K562 (cell line): ENCODE data around the gene CHRM1. TPM values are rescaled to one million over a fixed set of nuclear protein-coding genes. Genes with fewer than 3 reads are reported as not detected.

Source experiments
- ATAC-seq: fragments of 200-7000 bp; cut with Tn5 transposase; 3 replicates; pipeline ENCODE4 v1.9.1; 2020; ENCODE audit warnings: moderate library complexity
- BruUV-seq: library from RNA; stranded (reverse); fragments of 400-500 nt; replicated peaks from 2 replicates; lab custom pipeline; 2021; lab: Mats Ljungman, UMichigan
- CTCF ChIA-PET: fragments of 300-600 bp; formaldehyde crosslinking; extraction: SDS; loops from one replicate; lab custom pipeline; 2021; ENCODE audit warnings: low intra/inter-chr PET ratio; lab: Yijun Ruan, JAX
- POLR2A ChIA-PET: fragments of 300-600, 350-650 bp; sonication (Branson Sonifier 250); formaldehyde crosslinking; extraction: SDS; loops from one replicate; lab custom pipeline; 2021; ENCODE audit warnings: antibody characterized with exemption, inconsistent platforms; lab: Yijun Ruan, JAX
- DNase-seq, 4 experiments: peaks; one replicate each; pipeline versions ENCODE4 v3.0.0 to v3.0.0-alpha.2; 2011 to 2018; ENCODE audit warnings: low spot score in 3 of 4, mixed read lengths in 3 of 4; ENCODE audit errors: extremely low read depth in 1 of 4
- FAIRE-seq: peaks from 2 replicates; lab custom pipeline; 2011; peaks lifted over from hg19 to GRCh38; lab: Jason Lieb, UNC
- H2AFZ ChIP-seq: 2 replicates; pipeline ENCODE4 v1.6.0; 2011; ENCODE audit warnings: low read depth, low read length, control low read depth, inconsistent platforms
- H3K27ac ChIP-seq: fragments of 200-600 bp; 3 replicates; pipeline ENCODE4 v1.8.0; 2011; ENCODE audit warnings: low read depth, mild to moderate bottlenecking, control low read depth, inconsistent platforms, low read length, moderate library complexity, mixed read lengths; ENCODE audit errors: extremely low read depth
- H3K27me3 ChIP-seq, 2 experiments: fragments of 300-600 bp in 1 of 2; 2 replicates in 1 of 2; 3 replicates in 1 of 2; pipeline versions ENCODE4 v1.6.0 to v1.8.0; 2011; ENCODE audit warnings: inconsistent platforms in 2 of 2, low read length in 2 of 2, mild to moderate bottlenecking in 1 of 2, mixed read lengths in 1 of 2, moderate library complexity in 1 of 2; ENCODE audit not compliant: control insufficient read depth in 2 of 2, insufficient read depth in 2 of 2
- H3K36me3 ChIP-seq: fragments of 300-600 bp; 3 replicates; pipeline ENCODE4 v1.8.0; 2011; ENCODE audit warnings: mild to moderate bottlenecking, low read length, inconsistent platforms; ENCODE audit not compliant: control insufficient read depth, insufficient read depth
- H3K4me1 ChIP-seq, 2 experiments: fragments of 200-600 bp in 1 of 2; replicated peaks in 1 of 2; 2 replicates in 1 of 2; 3 replicates in 1 of 2; pipeline versions ENCODE4 v1.5.1 to v1.8.0; 2011; ENCODE audit warnings: inconsistent platforms in 2 of 2, low read length in 2 of 2, mild to moderate bottlenecking in 1 of 2, mixed read lengths in 1 of 2, moderate library complexity in 1 of 2; ENCODE audit not compliant: control insufficient read depth in 2 of 2, insufficient read depth in 2 of 2
- H3K4me2 ChIP-seq: 2 replicates; pipeline ENCODE4 v1.6.1; 2011; ENCODE audit warnings: low read length, control low read depth, inconsistent platforms, mixed read lengths; ENCODE audit not compliant: insufficient read depth
- H3K4me3 ChIP-seq: fragments of 200-600 bp; sonication (generic), shearing (Covaris generic); 2 replicates; pipeline ENCODE4 v1.5.1; 2016; ENCODE audit warnings: control low read depth, inconsistent platforms
- H3K79me2 ChIP-seq: fragments of 200-600 bp; 3 replicates; pipeline ENCODE4 v1.8.0; 2011; ENCODE audit warnings: low read length, inconsistent platforms; ENCODE audit not compliant: control insufficient read depth, insufficient read depth
- H3K9ac ChIP-seq, 2 experiments: 2 replicates each; pipeline versions ENCODE4 v1.6.0 to v1.6.1; 2011; ENCODE audit warnings: low read depth in 2 of 2, low read length in 2 of 2, control low read depth in 1 of 2, inconsistent platforms in 1 of 2, mild to moderate bottlenecking in 1 of 2, mixed read lengths in 1 of 2; ENCODE audit not compliant: insufficient read depth in 1 of 2
- H3K9me1 ChIP-seq: one replicate; pipeline ENCODE4 v1.6.0; 2011; ENCODE audit warnings: inconsistent platforms, mild to moderate bottlenecking, low read length, moderate library complexity; ENCODE audit not compliant: control insufficient read depth, insufficient read depth
- H3K9me3 ChIP-seq: replicated peaks from 2 replicates; pipeline ENCODE4 v1.5.1; 2011; ENCODE audit warnings: low read depth, low read length, inconsistent platforms; ENCODE audit not compliant: control insufficient read depth, insufficient read depth
- H4K20me1 ChIP-seq: replicated peaks from 2 replicates; pipeline ENCODE4 v1.6.1; 2011; ENCODE audit warnings: low read length, inconsistent platforms, mixed read lengths; ENCODE audit not compliant: control insufficient read depth, insufficient read depth
- ATF7 ChIP-seq: fragments of 450-650 bp; IDR thresholded peaks from 2 replicates; pipeline ENCODE4 v1.7.1; 2014; ENCODE audit warnings: mild to moderate bottlenecking, moderate library complexity
- BMI1 ChIP-seq: fragments of 150-350 bp; IDR thresholded peaks from 2 replicates; pipeline ENCODE4 v1.6.1; 2014; ENCODE audit warnings: low read length
- CBFA2T2 ChIP-seq: fragments of 450-650 bp; conservative IDR thresholded peaks from 2 replicates; pipeline ENCODE4 v1.6.1; 2017; ENCODE audit warnings: mild to moderate bottlenecking
- GABPB2 ChIP-seq: fragments of 250-450 bp; sonication (Bioruptor Pico); conservative IDR thresholded peaks from 2 replicates; pipeline ENCODE4 v1.5.1; 2021; ENCODE audit warnings: mild to moderate bottlenecking
- HMGXB4 ChIP-seq: sonication (generic); formaldehyde crosslinking; IDR thresholded peaks from 2 replicates; pipeline ENCODE4 v1.8.1; 2023; ENCODE audit warnings: mild to moderate bottlenecking, missing genetic modification reagents
- JUND ChIP-seq, 2 experiments: IDR thresholded peaks; 2 replicates in 1 of 2; 3 replicates in 1 of 2; pipeline ENCODE4 v1.6.1; 2011; ENCODE audit warnings: borderline replicate concordance in 2 of 2, low read depth in 2 of 2, low read length in 2 of 2, improper control_type of control experiment in 1 of 2, missing biosample characterization in 1 of 2, missing genetic modification characterization in 1 of 2, missing genetic modification reagents in 1 of 2
- L3MBTL2 ChIP-seq: fragments of 450-650 bp; IDR thresholded peaks from 2 replicates; pipeline ENCODE4 v1.6.1; 2016; ENCODE audit warnings: mild to moderate bottlenecking, moderate library complexity
- NCOA6 ChIP-seq: fragments of 450-650 bp; IDR thresholded peaks from 2 replicates; pipeline ENCODE4 v1.6.1; 2017; ENCODE audit warnings: mild to moderate bottlenecking
- NR2C1 ChIP-seq, 2 experiments: fragments of 450-650 bp; IDR thresholded peaks; 2 replicates each; pipeline ENCODE4 v1.6.1; 2017; ENCODE audit warnings: mild to moderate bottlenecking in 2 of 2, antibody characterized with exemption in 1 of 2, inconsistent platforms in 1 of 2, missing compliant biosample characterization in 1 of 2, missing genetic modification characterization in 1 of 2
- NR2C2 ChIP-seq, 2 experiments: fragments of 200-800 bp in 1 of 2; sonication (Bioruptor generic) in 1 of 2; sonication (generic) in 1 of 2; formaldehyde crosslinking in 1 of 2; IDR thresholded peaks; 2 replicates each; pipeline versions ENCODE4 v1.6.1 to v1.8.0; 2016 to 2022; ENCODE audit warnings: mild to moderate bottlenecking in 1 of 2, missing compliant biosample characterization in 1 of 2, missing genetic modification characterization in 1 of 2, missing genetic modification reagents in 1 of 2
- NR2F6 ChIP-seq: fragments of 450-650 bp; formaldehyde crosslinking; IDR thresholded peaks from 2 replicates; pipeline ENCODE4 v1.4.0; 2020; ENCODE audit warnings: mild to moderate bottlenecking
- PKNOX1 ChIP-seq: fragments of 450-650 bp; IDR thresholded peaks from 2 replicates; pipeline ENCODE4 v1.6.1; 2016
- SUPT5H ChIP-seq: fragments of 450-650 bp; IDR thresholded peaks from 2 replicates; pipeline ENCODE4 v1.6.1; 2016
- TAF15 ChIP-seq: fragments of 200-400 bp; formaldehyde crosslinking; IDR thresholded peaks from 2 replicates; pipeline ENCODE4 v1.6.1; 2017; ENCODE audit warnings: mild to moderate bottlenecking, low read depth, low read length, moderate library complexity
- TEAD4 ChIP-seq, 2 experiments: sonication (generic) in 1 of 2; formaldehyde crosslinking in 1 of 2; IDR thresholded peaks; 2 replicates each; pipeline versions ENCODE4 v1.6.1 to v1.8.0; 2012 to 2022; ENCODE audit warnings: borderline replicate concordance in 1 of 2, inconsistent platforms in 1 of 2, low read length in 1 of 2, mild to moderate bottlenecking in 1 of 2, missing genetic modification reagents in 1 of 2
- ZNF282 ChIP-seq: sonication (generic); formaldehyde crosslinking; IDR thresholded peaks from 2 replicates; pipeline ENCODE4 v1.8.1; 2023; ENCODE audit warnings: missing genetic modification reagents
- WGBS: fragments of 100-300 bp; shearing (Covaris generic); methylation state at CpG from one replicate; pipeline ENCODE4 v1.1.6; 2016; ENCODE audit warnings: low coverage, mixed read lengths; ENCODE audit not compliant: insufficient coverage; ENCODE audit errors: missing lambda C conversion rate; 5-methylcytosine and 5-hydroxymethylcytosine counted together
- in situ Hi-C: fragments of 300-500 bp; cut with MboI; formaldehyde crosslinking; loops from 4 replicates; pipeline ENCODE4 v1.15.0; 2018; ENCODE audit warnings: inconsistent platforms, mixed read lengths
- intact Hi-C: fragments of 100-400 bp; cut with micrococcal nuclease; formaldehyde crosslinking; loops from 2 replicates; pipeline ENCODE4 v1.14.2; 2022
- polyA plus RNA-seq, 8 experiments: library from polyadenylated mRNA; depleted of rRNA in 4 of 8; stranded (reverse) in 5 of 8; unstranded in 3 of 8; fragments of >200 nt; fragmentation: Nextera tagmentation in 2 of 8; fragmentation: Illumina TruSeq in 1 of 8; extraction: Ambion mirVana in 2 of 8; extraction: Trizol in 1 of 8; gene quantifications; 2 replicates each; pipeline versions ENCODE4 v1.2.1 to v1.2.3, GENCODE V29; 2011 to 2014; ENCODE audit warnings: inconsistent platforms in 1 of 8, missing spikeins in 1 of 8
- total RNA-seq, 7 experiments: library from RNA; depleted of rRNA in 6 of 7; stranded (reverse); fragments of >200 nt in 6 of 7; fragmentation: Illumina TruSeq in 2 of 7; extraction: Trizol in 2 of 7; gene quantifications; 2 replicates each; pipeline versions ENCODE4 v1.2.1 to v1.2.3, GENCODE V29; 2011 to 2021; ENCODE audit warnings: low replicate concordance in 1 of 7

The CHRM1 gene
- total and polyA plus RNA-seq, 9 of the 15 experiments (the other 6 are each of a cell fraction or from before 2014, with no cell fraction given): not detected

DNA sequence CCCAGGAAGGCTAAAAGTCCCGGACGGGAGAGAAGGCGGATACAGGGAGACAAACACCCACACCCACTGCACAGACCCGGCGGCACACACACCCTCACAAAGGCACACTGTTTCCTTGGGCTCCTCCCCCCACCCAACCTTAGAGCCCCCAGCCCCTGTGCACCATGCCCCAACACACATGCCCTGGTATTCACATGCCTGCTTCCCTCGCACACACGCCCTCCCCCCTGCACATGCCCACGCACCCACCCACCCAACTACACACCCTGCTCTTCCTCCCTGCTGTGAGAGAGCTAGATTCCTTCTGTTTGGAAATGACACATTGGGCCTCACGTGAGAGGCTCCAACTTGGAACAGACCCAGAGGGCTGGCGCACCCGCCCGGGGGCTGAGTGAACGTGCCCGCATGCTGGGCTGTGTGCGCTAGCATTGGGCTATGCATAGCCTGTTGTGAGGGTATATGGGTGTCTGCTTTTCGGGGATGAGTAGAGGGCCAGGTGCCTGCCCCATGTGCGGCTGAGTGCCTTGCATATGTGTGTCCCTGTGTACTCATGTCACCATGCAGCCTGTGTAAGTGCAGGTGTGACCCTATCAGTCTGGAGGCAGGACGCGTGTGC, 518 bp upstream of the CHRM1 start (continued):
- TF ChIP-seq HMGXB4 (CRISPR knock-in tag): no peak
- TF ChIP-seq, all 486 proteins: peak for 3

DNA sequence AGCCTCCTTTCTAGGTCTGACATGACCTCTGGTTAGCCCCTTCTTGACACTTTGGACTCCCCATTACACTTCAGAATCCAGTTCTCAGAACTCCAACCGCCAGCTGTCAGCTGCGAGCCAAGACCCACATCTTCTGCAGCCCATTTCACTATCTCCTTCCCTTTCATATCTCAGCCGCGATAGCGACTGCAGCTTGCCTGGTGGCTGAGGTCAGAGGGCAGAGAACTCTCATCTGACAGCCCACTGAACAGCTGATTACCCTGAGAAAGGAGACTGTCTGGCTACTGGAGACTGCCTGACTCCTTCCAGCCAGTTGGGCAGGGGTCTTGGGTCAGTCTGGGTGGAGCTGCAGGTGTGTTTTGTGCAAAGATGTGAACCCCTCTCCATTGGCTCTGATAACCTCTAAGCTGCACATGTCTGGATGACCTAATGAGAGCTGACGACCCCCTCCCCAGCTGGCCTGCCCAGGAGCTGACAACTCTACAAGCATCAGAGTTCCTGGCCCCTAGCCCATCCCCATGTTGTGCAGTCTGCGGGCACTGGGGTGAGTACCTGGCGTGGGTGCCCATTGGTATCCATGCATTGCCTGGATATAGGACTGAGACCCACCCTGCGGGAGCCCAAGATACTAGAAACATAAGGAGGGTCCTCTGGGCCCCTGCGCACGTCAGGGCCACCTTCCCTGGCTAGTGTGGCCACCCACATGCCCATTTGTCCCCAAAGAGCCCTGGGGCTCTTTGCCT, 1.1 kb downstream of the CHRM1 start:
- Histone ChIP-seq H3K36me3 (no peaks in the 10 kb centered on the region), H3K4me1 (peaks cover 19 to 49% of the 10 kb centered on the region in 2 experiments), H3K27me3 (peaks cover 0 to 13% of the 10 kb centered on the region in 2 experiments; a peak in 3 of 5 replicates), H3K9ac (peak overlapping the region in 1 of 2 experiments; percentile 19; a peak in 1 of 4 replicates), H3K9me1 (no peaks in the 10 kb centered on the region), H2AFZ (no peak overlapping the region), H3K9me3 (no peaks in the 10 kb centered on the region), H3K4me3 (no peak overlapping the region), H3K79me2 (no peaks in the 10 kb centered on the region), H3K4me2 (no peak overlapping the region), H4K20me1 (0 out of 2 replicates have a peak, but pooled peaks cover 7% of the 10 kb centered on the region), H3K27ac (no peak overlapping the region)
- ChIA-PET POLR2A (interaction anchor here (0.5 to 2.6 kb wide), 8 partner anchors 13 to 244 kb away, joined by 3 to 9 read pairs (median 3); partner anchors contain the start of gene SLC3A2), CTCF (no interaction called here)
- peak; percentile 41 to 69 (median 47) for DNase-seq
- no TSS peak for BruUV-seq
- WGBS: 16% methylated on average over 11 of the region's 11 CpGs
- peak; percentile 65 for FAIRE-seq
- intact Hi-C loops (no loop called here), in situ Hi-C loops (no loop called here)
- ATAC-seq: peak; percentile 11; the same call in 1 of the 3 replicates
- TF ChIP-seq TAF15 (no peak), SUPT5H (no peak), NR2C1 (IDR thresholded peaks at IDR 0.05) (peak; percentile 74), NR2C1 (tag; IDR thresholded peaks at IDR 0.05) (peak; percentile 93), CBFA2T2 (peak; percentile 69), PKNOX1 (peak; percentile 39; the same call in 1 of the 2 replicates), NR2F6 (no peak), GABPB2 (no peak), ZNF282 (CRISPR knock-in tag) (no peak), TEAD4 (IDR thresholded peaks at IDR 0.05; ENCODE audit: low read length) (peak; percentile 49; the same call in 1 of the 2 replicates), TEAD4 (CRISPR knock-in tag; IDR thresholded peaks at IDR 0.05; ENCODE audit: borderline replicate concordance) (no peak), JUND (IDR thresholded peaks at IDR 0.05; ENCODE audit: borderline replicate concordance, low read depth, low read length) (no peak), JUND (tag; IDR thresholded peaks at IDR 0.05; ENCODE audit: borderline replicate concordance, low read depth, low read length) (peak; percentile 40; the same call in 1 of the 3 replicates), BMI1 (no peak), ATF7 (0 out of 2 replicates have a peak, but pooled peaks have one; percentile 26), L3MBTL2 (0 out of 2 replicates have a peak, but pooled peaks have one; percentile 16), NR2C2 (CRISPR knock-in tag; IDR thresholded peaks at IDR 0.05) (no peak; the same call in 1 of the 2 replicates), NR2C2 (tag; IDR thresholded peaks at IDR 0.05) (peak; percentile 91), NCOA6 (no peak)
